Mesendoderm (in vitro differentiated cells): Measurements from ENCODE around the gene TUG1.

ENCODE experiments used
- DNase-seq: peaks from one replicate; pipeline ENCODE4 v3.0.0; 2013
- H2AK5ac ChIP-seq: 2 replicates; pipeline ENCODE4 v1.6.1; 2013; ENCODE audit warnings: low read length, inconsistent platforms
- H2BK120ac ChIP-seq: 2 replicates; pipeline ENCODE4 v1.6.1; 2013; ENCODE audit warnings: low read depth, mild to moderate bottlenecking, low read length, moderate library complexity, mixed read lengths
- H2BK15ac ChIP-seq: replicated peaks from 2 replicates; pipeline ENCODE4 v1.6.1; 2013; ENCODE audit warnings: low read depth, mild to moderate bottlenecking, moderate library complexity
- H2BK5ac ChIP-seq: 2 replicates; pipeline ENCODE4 v1.6.1; 2013; ENCODE audit warnings: low read length, inconsistent platforms
- H3K18ac ChIP-seq: 2 replicates; pipeline ENCODE4 v1.6.1; 2013; ENCODE audit warnings: mild to moderate bottlenecking, low read length, mixed read lengths
- H3K23ac ChIP-seq: one replicate; pipeline ENCODE4 v1.6.1; 2013; ENCODE audit warnings: low read length
- H3K27ac ChIP-seq: 2 replicates; pipeline ENCODE4 v1.5.1; 2013; ENCODE audit warnings: low read depth, mild to moderate bottlenecking, inconsistent platforms, low read length, moderate library complexity
- H3K27me3 ChIP-seq: 2 replicates; pipeline ENCODE4 v1.6.1; 2013; ENCODE audit warnings: low read length, control low read depth, mild to moderate bottlenecking, inconsistent platforms; ENCODE audit not compliant: insufficient read depth, poor library complexity
- H3K36me3 ChIP-seq: 2 replicates; pipeline ENCODE4 v1.6.1; 2013; ENCODE audit warnings: low read length, inconsistent platforms; ENCODE audit not compliant: control insufficient read depth, insufficient read depth
- H3K4ac ChIP-seq: one replicate; pipeline ENCODE4 v1.6.1; 2013; ENCODE audit warnings: low read depth, mild to moderate bottlenecking, low read length, moderate library complexity
- H3K4me1 ChIP-seq: 2 replicates; pipeline ENCODE4 v1.6.1; 2013; ENCODE audit warnings: low read depth, low read length, inconsistent platforms; ENCODE audit not compliant: control insufficient read depth
- H3K4me2 ChIP-seq: 2 replicates; pipeline ENCODE4 v1.6.1; 2013; ENCODE audit warnings: low read length
- H3K4me3 ChIP-seq: 2 replicates; pipeline ENCODE4 v1.5.1; 2013; ENCODE audit warnings: mild to moderate bottlenecking, low read length
- H3K56ac ChIP-seq: one replicate; pipeline ENCODE4 v1.6.1; 2013; ENCODE audit warnings: low read length
- H3K79me1 ChIP-seq: 2 replicates; pipeline ENCODE4 v1.6.1; 2013; ENCODE audit warnings: low read length, inconsistent platforms
- H3K79me2 ChIP-seq: 2 replicates; pipeline ENCODE4 v1.6.1; 2013; ENCODE audit warnings: mild to moderate bottlenecking, low read length; ENCODE audit not compliant: control insufficient read depth, insufficient read depth
- H3K9ac ChIP-seq: 2 replicates; pipeline ENCODE4 v1.6.1; 2013; ENCODE audit warnings: low read length, inconsistent platforms
- H4K5ac ChIP-seq: one replicate; pipeline ENCODE4 v1.6.1; 2013; ENCODE audit warnings: low read length
- H4K8ac ChIP-seq: one replicate; pipeline ENCODE4 v1.6.1; 2013; ENCODE audit warnings: low read depth, mild to moderate bottlenecking, control low read depth, low read length, moderate library complexity
- WGBS: extraction: QIAGEN DNeasy Blood & Tissue Kit; methylation state at CpG from one replicate; pipeline ENCODE4 v1.1.7; 2013; ENCODE audit warnings: low lambda C conversion rate, missing lambda C conversion rate; ENCODE audit not compliant: insufficient coverage; ENCODE audit errors: extremely low coverage; 5-methylcytosine and 5-hydroxymethylcytosine counted together

The TUG1 gene

GRCh38 chr22:30979932-30980331 lies 10.9 kb downstream of the TUG1 start:
- Histone ChIP-seq H3K18ac (no peak overlapping the region), H3K23ac (no peak overlapping the region), H3K56ac (no peak overlapping the region), H3K79me2 (peaks cover 5% of the 10 kb centered on the region), H3K4ac (no peak overlapping the region), H3K27ac (no peak overlapping the region), H3K9ac (no peak overlapping the region), H4K8ac (no peak overlapping the region), H3K4me2 (no peak overlapping the region), H2BK15ac (no peak overlapping the region), H2AK5ac (no peak overlapping the region), H3K36me3 (peaks cover 3% of the 10 kb centered on the region), H3K79me1 (peaks cover 17% of the 10 kb centered on the region), H3K4me1 (no peaks in the 10 kb centered on the region), H2BK5ac (no peak overlapping the region), H4K5ac (no peak overlapping the region), H2BK120ac (no peak overlapping the region), H3K27me3 (no peaks in the 10 kb centered on the region), H3K4me3 (no peak overlapping the region)
- DNase-seq = peak; percentile 30
- WGBS = no CpG with 5 or more reads among the region's 3 CpGs

- no peak overlapping the region for H4K5ac ChIP-seq
Observed at GRCh38 chr22:30982512-30982911, 13.4 kb downstream of the TUG1 start.

GRCh38 chr22:30984317-30984716 lies 15.3 kb downstream of the TUG1 start:
- no peak overlapping the region for H2AK5ac ChIP-seq
- H3K18ac ChIP-seq = no peak overlapping the region
- H3K27me3 ChIP-seq = no peaks in the 10 kb centered on the region
- H3K56ac ChIP-seq = no peak overlapping the region
- H3K9ac ChIP-seq = no peak overlapping the region
- no peaks in the 10 kb centered on the region for H3K36me3 ChIP-seq
- no peak overlapping the region for H2BK5ac ChIP-seq
- H3K4me3 ChIP-seq = no peak overlapping the region
- no peak overlapping the region for H2BK15ac ChIP-seq
- no peaks in the 10 kb centered on the region for H3K79me1 ChIP-seq
- no peak overlapping the region for H2BK120ac ChIP-seq
- H3K79me2 ChIP-seq = no peaks in the 10 kb centered on the region
- no peak overlapping the region for H3K27ac ChIP-seq
- no peak overlapping the region for H4K5ac ChIP-seq
- H3K23ac ChIP-seq = no peak overlapping the region
- H3K4me1 ChIP-seq = no peaks in the 10 kb centered on the region
- WGBS = no CpG with 5 or more reads among the region's 2 CpGs
- no peak overlapping the region for H4K8ac ChIP-seq
- H3K4me2 ChIP-seq = no peak overlapping the region
- H3K4ac ChIP-seq = no peak overlapping the region
- no peak for DNase-seq

More at GRCh38 chr22:30982512-30982911, 13.4 kb downstream of the TUG1 start:
- H4K8ac ChIP-seq = no peak overlapping the region
- H3K56ac ChIP-seq = no peak overlapping the region
- no peak overlapping the region for H2BK15ac ChIP-seq
- no peak overlapping the region for H3K4me3 ChIP-seq
- H3K23ac ChIP-seq = no peak overlapping the region
- no peak overlapping the region for H2BK120ac ChIP-seq
- no peak overlapping the region for H2AK5ac ChIP-seq
- no peak overlapping the region for H2BK5ac ChIP-seq
- peaks cover 5% of the 10 kb centered on the region for H3K79me1 ChIP-seq
- no peaks in the 10 kb centered on the region for H3K4me1 ChIP-seq
- H3K18ac ChIP-seq = no peak overlapping the region
- no CpG with 5 or more reads among the region's 2 CpGs for WGBS
- no peak overlapping the region for H3K27ac ChIP-seq
- no peak overlapping the region for H3K4ac ChIP-seq
- H3K9ac ChIP-seq = no peak overlapping the region
- DNase-seq = no peak
- H3K27me3 ChIP-seq = no peaks in the 10 kb centered on the region
- H3K36me3 ChIP-seq = no peaks in the 10 kb centered on the region
- H3K79me2 ChIP-seq = no peaks in the 10 kb centered on the region
- H3K4me2 ChIP-seq = no peak overlapping the region

- H2BK5ac ChIP-seq = no peak overlapping the region
- H3K4me3 ChIP-seq = no peak overlapping the region
- no peaks in the 10 kb centered on the region for H3K36me3 ChIP-seq
- H3K18ac ChIP-seq = no peak overlapping the region
- no peak overlapping the region for H3K23ac ChIP-seq
- H3K27ac ChIP-seq = no peak overlapping the region
- H2AK5ac ChIP-seq = no peak overlapping the region
- H3K4ac ChIP-seq = no peak overlapping the region
- no peak overlapping the region for H2BK15ac ChIP-seq
- H3K79me1 ChIP-seq = no peaks in the 10 kb centered on the region
- H3K27me3 ChIP-seq = no peaks in the 10 kb centered on the region
- no peak overlapping the region for H4K5ac ChIP-seq
- no peaks in the 10 kb centered on the region for H3K4me1 ChIP-seq
- H3K9ac ChIP-seq = no peak overlapping the region
- no peak overlapping the region for H3K4me2 ChIP-seq
- DNase-seq = no peak
- H4K8ac ChIP-seq = no peak overlapping the region
- H3K56ac ChIP-seq = no peak overlapping the region
- no CpG with 5 or more reads among the region's 4 CpGs for WGBS
- no peaks in the 10 kb centered on the region for H3K79me2 ChIP-seq
- H2BK120ac ChIP-seq = no peak overlapping the region
Observed at GRCh38 chr22:30985561-30986208, 16.6 kb downstream of the TUG1 start.

- Histone ChIP-seq H2BK120ac (no peak overlapping the region), H3K4me3 (no peak overlapping the region), H4K5ac (no peak overlapping the region), H3K4me2 (no peak overlapping the region), H3K18ac (no peak overlapping the region), H3K27ac (no peak overlapping the region), H3K4me1 (no peaks in the 10 kb centered on the region), H3K23ac (no peak overlapping the region), H3K36me3 (no peaks in the 10 kb centered on the region), H4K8ac (no peak overlapping the region), H3K27me3 (no peaks in the 10 kb centered on the region), H3K56ac (no peak overlapping the region), H2BK15ac (no peak overlapping the region), H3K79me2 (no peaks in the 10 kb centered on the region), H2BK5ac (no peak overlapping the region), H3K4ac (no peak overlapping the region), H2AK5ac (no peak overlapping the region), H3K9ac (no peak overlapping the region), H3K79me1 (no peaks in the 10 kb centered on the region)
- DNase-seq = no peak
Observed at GRCh38 chr22:30989474-30989873, 20.4 kb downstream of the TUG1 start.

- Histone ChIP-seq H2AK5ac (no peak overlapping the region), H3K4me3 (no peak overlapping the region), H3K36me3 (no peaks in the 10 kb centered on the region), H2BK15ac (no peak overlapping the region), H3K56ac (no peak overlapping the region), H3K27me3 (no peaks in the 10 kb centered on the region), H4K5ac (no peak overlapping the region), H3K4ac (no peak overlapping the region), H3K79me2 (no peaks in the 10 kb centered on the region), H3K27ac (no peak overlapping the region), H4K8ac (no peak overlapping the region), H3K9ac (no peak overlapping the region), H3K4me1 (no peaks in the 10 kb centered on the region), H3K4me2 (no peak overlapping the region), H2BK5ac (no peak overlapping the region), H2BK120ac (no peak overlapping the region), H3K18ac (no peak overlapping the region), H3K79me1 (no peaks in the 10 kb centered on the region), H3K23ac (no peak overlapping the region)
- no CpG with 5 or more reads among the region's 1 CpG for WGBS
- no peak for DNase-seq
Observed at GRCh38 chr22:30990690-30991089, 21.6 kb downstream of the TUG1 start.
